IPS-18c (cell line): ENCODE data around the gene RCAN2.
"Not testable (repeated sequence)": the region's sequence is repeated elsewhere in the genome, so short reads cannot be mapped to it uniquely, and the experiment has no call there.

Experiments
- H3K4me3 ChIP-seq: 2 replicates; pipeline ENCODE4 v1.7.0; 2013; ENCODE audit warnings: low read depth, mild to moderate bottlenecking, low read length, moderate library complexity; ENCODE audit not compliant: insufficient read depth
- H3K9me3 ChIP-seq: one replicate; pipeline ENCODE4 v1.6.1; 2013; ENCODE audit warnings: mild to moderate bottlenecking, low read length, moderate library complexity; ENCODE audit not compliant: control insufficient read depth, insufficient read depth

RCAN2 gene

DNA sequence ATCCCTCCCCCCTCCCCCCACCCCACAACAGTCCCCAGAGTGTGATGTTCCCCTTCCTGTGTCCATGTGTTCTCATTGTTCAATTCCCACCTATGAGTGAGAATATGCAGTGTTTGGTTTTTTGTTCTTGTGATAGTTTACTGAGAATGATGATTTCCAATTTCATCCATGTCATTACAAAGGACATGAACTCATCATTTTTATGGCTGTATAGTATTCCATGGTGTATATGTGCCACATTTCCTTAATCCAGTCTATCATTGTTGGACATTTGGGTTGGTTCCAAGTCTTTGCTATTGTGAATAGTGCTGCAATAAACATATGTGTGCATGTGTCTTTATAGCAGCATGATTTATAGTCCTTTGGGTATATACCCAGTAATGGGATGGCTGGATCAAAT lies 158.8 kb downstream of the RCAN2 start:
- H3K9me3 ChIP-seq, H3K4me3 ChIP-seq: not testable (repeated sequence)

DNA sequence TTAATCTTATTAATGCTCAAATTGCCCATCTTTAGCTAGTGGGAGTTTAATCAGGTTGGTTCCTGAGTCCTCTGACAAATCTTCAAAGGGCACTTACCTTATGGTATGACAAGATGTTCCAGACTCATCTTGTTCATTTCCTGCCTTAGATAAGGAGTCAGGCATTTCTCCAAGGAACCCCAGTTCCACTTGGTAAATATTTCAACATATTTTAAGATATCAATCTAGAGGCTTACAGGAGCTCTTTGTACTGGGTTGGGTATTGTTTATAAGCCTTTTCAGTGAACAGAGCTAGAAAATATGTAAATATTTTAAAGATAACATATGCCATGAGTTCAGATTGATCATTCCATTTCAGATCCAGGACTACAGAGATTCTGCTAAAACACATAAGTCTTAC lies 159.8 kb downstream of the RCAN2 start:
- Histone ChIP-seq H3K4me3 (no peak overlapping the region), H3K9me3 (peaks cover 2% of the 10 kb centered on the region)

DNA sequence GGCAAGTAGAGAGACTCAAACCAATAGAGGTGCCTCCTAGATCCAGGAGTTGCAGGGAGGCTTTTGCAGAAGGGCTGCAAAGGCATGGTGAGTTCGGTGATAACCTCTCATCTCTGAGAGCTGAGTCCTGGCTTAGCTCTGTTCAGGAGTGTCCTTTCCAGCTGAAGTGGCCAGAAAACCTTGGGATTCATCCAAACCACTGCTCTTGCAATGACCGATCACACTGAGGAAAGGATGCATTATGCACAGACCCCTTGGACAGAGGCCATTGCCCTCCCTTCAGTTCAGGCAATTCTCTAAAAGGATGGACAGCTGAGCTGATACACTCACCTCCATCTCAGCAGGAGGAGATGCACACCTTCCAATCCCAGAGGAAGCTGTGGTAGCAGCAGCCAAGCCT lies 161.7 kb downstream of the RCAN2 start:
- no peak overlapping the region for H3K4me3 ChIP-seq
- H3K9me3 ChIP-seq = peaks cover 2% of the 10 kb centered on the region

DNA sequence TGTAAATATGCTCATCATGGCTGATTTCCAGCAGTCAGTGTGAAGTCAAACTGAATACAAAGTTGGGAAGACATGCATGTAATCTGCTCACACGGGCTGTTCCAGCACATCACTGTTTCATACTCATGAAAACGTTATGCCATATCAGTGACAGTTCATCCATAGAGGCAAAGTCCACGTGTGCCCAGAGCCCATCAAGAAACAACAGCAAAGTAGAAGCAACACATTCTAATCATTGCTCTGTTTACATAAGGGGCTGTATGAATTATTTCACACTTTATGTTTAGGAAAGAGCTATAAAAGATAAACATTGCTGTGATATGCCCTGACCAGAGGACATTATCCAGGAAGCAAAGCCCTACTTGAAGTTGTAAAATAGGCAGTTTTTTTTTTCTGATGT lies 163.5 kb downstream of the RCAN2 start:
- peaks cover under 1% of the 10 kb centered on the region for H3K9me3 ChIP-seq

DNA sequence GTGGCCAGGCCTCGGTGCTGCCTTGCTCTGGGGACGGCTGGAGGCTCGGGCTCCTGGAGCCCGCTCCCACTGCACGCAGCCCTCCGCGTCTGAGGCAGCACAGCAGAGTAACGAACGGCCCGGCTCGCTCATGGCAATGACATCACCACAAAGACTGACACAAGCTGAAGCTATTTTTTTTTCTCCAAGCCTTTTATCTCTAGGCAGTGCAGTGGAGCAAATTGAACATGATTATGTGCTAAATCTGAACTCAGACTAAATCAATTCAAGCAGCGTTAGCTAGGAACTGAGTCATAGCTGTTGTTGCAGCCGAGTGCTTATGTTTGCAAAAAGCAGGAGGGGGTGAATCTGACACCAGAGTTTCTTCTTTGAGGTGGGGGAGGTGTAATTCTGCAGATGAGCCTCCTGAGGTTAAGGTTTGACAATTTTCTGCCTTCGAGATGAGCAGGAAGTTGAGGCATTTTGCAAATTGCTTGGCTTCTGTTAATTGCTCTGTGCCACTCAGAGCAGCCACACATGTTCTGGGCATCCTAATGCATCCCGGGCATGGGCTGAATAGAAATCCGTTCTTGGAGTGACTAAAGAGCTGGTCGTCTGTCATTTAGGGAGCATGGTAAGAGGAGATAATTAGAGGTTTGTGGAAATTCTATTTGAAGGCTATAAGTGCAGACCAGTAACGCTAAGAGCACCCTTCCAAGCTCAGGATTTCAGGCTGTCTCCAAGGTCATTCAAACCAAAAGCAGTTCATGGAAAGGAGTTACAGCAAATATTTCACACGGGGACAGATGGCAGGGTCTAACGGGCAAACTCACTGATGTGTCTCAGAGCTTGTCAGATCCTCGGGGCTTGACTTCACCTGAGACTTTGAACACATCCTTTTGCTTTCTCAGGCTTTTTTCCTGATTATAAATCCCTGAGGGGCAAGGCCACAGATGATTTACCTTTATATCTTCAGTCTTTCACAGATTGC lies 165.4 kb downstream of the RCAN2 start:
- Histone ChIP-seq H3K9me3 (no peaks in the 10 kb centered on the region), H3K4me3 (no peak overlapping the region)

More for the DNA sequence above, 163.5 kb downstream of the RCAN2 start:
- no peak overlapping the region for H3K4me3 ChIP-seq

DNA sequence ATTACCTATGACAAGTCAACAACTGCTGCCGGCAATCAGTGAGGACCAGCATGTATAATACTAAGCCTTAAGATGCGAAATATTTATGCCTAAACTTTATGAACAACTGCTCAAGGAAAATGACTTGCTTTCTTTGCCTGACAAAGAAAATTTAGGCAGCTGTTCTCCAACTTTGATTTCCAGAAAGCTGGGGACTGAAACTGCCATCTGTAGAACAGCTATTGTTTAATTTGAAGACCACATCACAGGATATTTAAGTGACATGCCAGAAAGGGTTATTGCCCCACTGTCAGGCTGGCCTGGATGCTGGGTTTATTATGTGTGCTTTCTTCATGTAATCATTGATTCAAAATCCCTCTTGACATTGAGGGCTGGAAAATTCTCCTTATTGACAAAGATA lies 166.5 kb downstream of the RCAN2 start:
- Histone ChIP-seq H3K9me3 (no peaks in the 10 kb centered on the region), H3K4me3 (no peak overlapping the region)

DNA sequence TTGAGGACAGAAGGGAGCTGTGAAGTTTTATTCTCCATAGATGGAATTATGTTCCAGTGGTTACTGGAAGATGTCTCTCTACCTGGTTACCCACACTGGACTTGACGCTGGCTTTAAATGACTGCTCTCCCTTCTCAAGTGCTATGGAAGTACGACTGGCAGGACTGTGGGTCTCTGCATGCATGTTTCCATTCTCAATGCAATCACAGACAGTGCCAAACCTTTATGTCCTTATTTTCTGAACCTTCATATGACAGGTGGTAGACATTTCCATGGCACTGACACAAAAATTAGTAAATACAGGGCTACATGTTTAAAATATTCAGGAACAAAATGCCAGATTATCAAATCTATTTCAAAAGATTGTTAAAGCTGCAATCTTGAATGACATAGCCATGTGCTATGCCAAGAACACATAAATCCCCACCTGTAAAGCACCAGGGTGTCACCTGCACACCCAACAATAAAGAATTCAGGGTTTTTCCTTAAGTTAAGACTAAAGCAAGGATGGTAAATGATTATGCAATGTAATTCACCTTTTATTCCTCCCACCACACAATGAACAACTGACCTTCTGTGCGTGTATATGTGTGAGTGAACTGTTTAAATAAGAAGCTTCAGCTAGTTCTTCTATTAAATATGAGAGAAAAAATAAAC lies 167.2 kb downstream of the RCAN2 start:
- H3K4me3 ChIP-seq = no peak overlapping the region
- no peaks in the 10 kb centered on the region for H3K9me3 ChIP-seq

DNA sequence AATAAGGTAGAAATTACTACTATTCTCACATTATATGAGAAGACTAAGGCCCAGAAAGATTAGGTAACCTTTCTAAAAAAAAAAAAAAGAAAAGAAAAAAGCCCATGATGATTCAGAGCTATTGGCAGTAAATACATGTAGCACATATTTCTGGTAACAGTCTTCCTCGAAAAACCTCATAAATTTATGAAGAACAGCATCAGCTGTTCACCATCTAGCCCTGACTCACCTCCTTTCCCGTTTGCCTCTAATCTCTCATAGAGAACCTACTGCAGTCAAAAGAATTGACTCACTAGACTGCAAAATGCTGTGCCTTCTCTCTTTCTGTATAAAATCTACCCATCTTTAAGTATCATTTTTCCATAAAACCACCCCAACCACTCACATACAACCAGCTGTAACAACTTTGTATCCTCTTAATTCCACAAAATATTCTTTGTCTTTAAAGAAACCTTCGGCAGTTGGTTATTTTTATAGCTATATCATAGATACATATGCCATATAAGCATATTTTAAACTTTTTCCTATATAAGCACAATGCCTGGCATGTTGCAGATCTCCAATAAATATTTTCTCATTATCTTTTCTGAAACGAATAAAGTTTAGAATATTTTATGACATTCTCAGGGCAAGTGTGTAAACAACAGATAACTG lies 167.8 kb downstream of the RCAN2 start:
- no peaks in the 10 kb centered on the region for H3K9me3 ChIP-seq
- no peak overlapping the region for H3K4me3 ChIP-seq

DNA sequence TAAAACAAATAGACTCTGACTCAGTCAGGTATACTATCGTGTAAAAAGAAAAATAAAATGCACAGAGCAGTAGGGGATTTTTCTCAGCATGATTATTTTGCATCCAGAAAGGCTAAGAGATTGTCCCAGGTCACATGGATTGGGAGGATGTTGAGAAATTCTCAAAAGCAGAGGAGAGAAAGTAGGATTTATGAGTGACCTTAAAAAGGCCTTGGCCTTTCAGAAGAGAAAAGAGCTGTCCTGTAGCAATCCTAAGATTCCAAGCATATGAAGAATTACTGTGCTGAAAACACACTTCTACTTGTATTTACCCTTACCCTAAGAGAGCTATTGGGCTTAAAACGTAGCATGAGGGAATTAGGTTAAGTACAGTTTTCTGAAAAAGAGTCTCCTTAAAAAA lies 170.7 kb downstream of the RCAN2 start:
- no peak overlapping the region for H3K4me3 ChIP-seq
- no peaks in the 10 kb centered on the region for H3K9me3 ChIP-seq

DNA sequence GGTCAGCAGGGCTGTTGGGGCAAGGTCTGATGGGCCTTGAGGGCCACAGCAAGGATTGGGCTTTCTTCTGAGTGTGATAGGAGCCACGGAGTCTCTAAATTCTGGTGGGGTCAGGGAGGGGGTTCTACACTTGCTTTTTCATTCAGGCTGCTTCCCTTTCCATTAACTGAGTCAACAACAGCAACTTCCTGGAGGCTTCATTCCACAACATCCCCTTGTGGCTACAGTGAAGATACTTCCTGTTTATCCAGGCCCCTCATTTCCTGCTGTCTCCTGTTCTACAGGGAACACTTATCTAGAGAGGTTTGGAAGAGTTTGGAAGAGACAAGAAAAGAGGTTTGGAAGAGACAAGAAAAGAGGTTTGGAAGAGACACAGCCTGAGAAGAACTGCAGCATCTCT lies 175.7 kb downstream of the RCAN2 start:
- H3K9me3 ChIP-seq = no peaks in the 10 kb centered on the region

DNA sequence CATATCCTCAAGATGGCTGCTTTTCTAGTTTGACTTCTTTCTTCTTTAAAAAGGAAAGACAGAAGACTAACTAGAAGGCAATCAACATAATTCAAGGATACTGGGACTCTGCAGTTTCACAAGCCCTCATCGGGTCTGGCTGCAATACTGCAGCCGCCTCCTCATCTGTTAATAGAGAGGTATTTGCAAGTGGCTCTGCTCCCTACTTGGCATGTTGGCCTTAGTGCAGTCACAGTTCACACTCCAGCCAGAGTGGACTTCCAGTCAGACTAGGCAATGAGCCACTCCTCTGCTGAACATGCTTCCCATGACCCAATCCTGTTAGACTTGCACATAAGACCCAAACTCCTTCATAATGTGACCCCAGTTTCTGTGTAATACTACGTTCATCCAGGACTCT lies 178.6 kb downstream of the RCAN2 start:
- Histone ChIP-seq H3K4me3 (no peak overlapping the region), H3K9me3 (no peaks in the 10 kb centered on the region)

More for the DNA sequence above, 175.7 kb downstream of the RCAN2 start:
- H3K4me3 ChIP-seq = no peak overlapping the region

DNA sequence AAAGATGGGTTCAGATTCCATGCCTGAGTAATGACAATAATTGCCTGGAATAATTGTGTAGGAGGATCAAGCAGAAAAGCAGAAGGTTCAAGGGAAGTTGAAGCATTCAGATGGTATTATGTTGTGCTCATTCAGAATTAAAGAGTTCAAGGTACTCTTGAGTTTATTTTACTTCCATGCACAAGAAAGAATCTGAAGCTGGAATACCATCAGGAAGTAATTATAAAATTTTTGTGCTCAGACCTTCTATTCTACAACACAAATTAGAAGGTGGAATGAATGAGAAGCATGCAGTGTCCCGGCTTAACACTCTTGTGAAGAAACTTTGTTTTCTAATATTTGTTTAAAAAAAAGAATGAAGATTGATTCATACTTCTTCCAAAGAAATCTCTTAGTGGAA lies 181.1 kb downstream of the RCAN2 start:
- no peak overlapping the region for H3K4me3 ChIP-seq
- H3K9me3 ChIP-seq = no peaks in the 10 kb centered on the region

DNA sequence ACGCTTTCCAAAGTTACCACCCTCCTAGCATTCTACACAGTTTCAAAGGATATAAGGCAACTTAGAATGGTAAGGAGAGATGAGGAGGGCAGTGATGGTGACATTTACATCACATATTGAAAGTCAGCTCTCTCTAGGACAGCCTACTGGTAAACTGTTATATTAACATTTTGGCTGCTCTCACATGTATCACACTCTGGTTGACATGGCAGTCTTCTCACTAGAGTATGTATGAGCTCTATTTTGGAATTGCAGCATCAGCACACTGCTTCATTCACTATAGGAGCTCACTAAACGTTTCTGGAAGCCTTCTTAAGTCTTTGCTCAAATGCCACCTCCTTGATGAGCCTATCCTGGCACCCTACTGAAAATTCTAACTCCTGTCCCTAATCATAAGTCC lies 184.8 kb downstream of the RCAN2 start:
- Histone ChIP-seq H3K9me3 (no peaks in the 10 kb centered on the region), H3K4me3 (no peak overlapping the region)

DNA sequence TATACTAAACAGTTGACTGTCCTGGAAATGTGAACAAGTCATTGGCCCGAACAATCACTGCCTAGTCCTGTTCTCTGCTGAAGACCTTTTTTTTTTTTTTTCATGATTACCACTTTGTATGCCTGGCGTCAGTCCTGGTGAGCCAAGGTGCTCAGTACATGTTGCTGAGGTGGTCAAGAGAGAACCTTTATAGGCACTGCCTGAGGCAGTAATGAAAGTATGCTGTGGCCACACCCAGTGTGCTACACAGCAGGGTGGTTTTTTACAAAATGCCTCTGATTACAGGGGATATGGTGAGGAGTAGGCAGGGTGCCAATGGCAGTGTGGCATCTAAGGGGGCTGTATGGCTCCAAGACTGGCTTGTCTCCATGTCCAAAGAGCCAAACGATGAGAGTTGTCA lies 185.4 kb downstream of the RCAN2 start:
- Histone ChIP-seq H3K9me3 (no peaks in the 10 kb centered on the region), H3K4me3 (no peak overlapping the region)

DNA sequence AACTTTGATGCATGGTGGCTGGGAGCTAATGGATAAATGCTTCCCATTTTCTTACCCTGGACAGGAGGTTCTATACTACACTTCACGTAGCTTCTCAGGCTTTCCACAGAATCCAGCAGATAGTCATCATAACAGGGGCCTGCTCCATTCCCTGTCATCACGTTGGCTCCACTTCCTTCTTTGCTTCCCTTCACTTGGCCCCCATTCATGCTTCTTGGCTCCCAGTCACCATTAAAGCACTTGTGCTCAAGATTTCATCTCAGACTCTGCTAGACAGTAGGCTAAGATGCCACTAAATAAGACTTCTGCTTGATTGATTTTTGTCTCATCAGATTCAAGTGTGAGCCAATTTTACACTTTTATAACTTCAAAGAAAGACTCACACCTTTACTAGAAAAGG lies 186.0 kb downstream of the RCAN2 start:
- H3K9me3 ChIP-seq = no peaks in the 10 kb centered on the region

DNA sequence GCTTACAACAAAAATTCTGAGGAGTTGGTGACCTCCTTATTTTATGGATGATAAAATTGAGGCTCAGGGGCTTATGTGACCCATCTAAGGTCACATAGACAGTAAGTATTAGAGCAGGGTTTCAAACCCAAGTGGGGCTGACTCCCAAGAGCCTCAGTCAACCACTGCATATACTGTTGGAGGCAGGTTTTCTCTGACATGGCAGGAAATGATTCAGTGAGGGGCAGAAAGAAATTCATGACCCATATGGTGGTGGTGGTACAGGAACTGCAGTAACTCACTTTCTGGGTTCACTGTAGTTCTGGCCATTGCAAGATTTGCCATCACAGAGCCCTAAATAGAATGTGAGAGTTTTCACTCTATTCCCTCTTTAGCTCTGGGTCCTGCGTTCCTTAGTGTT lies 188.4 kb downstream of the RCAN2 start:
- H3K9me3 ChIP-seq = no peaks in the 10 kb centered on the region
- no peak overlapping the region for H3K4me3 ChIP-seq

More for the DNA sequence above, 186.0 kb downstream of the RCAN2 start:
- H3K4me3 ChIP-seq = no peak overlapping the region

DNA sequence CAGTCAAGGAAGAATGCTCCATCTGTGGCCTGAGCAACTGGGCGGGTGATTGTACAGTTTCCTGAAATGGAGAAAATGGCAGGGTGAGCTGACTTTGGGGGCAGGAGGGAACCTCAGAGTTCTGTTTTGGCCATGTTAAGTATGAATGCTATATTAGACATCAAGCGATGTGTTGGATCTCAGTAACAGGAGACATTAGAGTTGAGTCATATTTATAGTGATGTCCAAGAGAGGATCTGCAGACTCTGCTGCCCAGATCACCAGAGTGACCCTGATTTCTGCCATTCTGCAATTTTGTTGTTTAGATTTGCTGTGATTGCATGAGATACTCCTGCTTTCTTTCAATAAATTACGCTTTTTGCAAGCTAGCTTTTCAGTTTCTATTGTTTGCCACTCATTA lies 189.1 kb downstream of the RCAN2 start:
- H3K4me3 ChIP-seq = no peak overlapping the region
- no peaks in the 10 kb centered on the region for H3K9me3 ChIP-seq

DNA sequence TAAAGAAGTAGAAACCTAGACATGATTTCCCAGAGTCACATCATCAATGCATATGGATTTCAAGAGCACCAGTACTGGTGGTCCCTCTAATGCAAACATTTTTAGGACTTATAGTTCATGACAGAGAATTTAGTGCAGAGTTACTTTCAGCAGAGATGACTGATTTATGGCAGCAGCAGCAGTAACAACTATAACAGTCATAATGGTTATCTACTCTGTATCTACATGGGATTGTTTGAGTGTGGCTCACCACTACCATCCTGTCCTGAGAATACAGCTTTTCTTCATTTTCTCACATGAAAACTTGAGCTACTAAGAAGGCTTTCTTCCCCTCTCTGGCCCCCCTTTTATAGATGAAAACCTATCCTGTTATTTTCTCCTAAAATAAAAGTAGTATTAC lies 192.0 kb downstream of the RCAN2 start:
- no peak overlapping the region for H3K4me3 ChIP-seq
- H3K9me3 ChIP-seq = no peaks in the 10 kb centered on the region
